ENCODE data around the gene PAX5.

Gene PAX5

DNA sequence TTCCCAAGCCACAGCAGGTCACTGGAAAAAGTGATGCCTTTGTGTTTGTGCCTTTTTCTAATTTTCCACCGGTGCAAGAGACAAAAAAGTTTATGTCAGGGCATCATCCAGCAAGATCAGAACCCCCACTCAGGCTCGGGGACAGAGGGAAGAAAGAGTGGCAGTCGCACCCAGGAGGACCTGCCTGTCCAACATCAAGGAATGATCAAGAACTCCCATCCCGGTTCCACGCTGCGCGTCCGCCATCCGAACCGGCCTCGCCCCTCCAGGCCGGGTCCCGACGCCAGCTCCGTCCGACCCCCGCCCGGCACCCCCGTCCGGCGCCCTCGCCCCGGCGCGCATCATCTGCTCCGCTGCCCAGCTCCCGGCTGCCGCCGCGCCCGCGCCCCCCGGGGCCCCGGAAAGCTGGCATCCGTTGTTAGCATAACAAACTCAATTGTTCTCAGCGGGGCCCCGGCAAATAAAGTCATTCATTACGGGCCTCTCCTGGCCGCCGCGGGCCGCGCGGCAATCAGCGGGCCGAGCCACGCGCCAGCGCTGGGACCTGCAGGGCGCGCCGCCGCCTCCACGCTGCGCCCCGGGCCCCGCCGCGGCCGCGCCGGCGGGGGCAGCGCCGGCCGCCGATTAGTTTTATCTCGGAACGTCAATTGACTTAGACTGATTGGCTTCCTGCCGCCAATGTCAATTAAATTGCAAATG, 48.1 kb downstream of the PAX5 start:
- DNase-seq, result no peak

DNA sequence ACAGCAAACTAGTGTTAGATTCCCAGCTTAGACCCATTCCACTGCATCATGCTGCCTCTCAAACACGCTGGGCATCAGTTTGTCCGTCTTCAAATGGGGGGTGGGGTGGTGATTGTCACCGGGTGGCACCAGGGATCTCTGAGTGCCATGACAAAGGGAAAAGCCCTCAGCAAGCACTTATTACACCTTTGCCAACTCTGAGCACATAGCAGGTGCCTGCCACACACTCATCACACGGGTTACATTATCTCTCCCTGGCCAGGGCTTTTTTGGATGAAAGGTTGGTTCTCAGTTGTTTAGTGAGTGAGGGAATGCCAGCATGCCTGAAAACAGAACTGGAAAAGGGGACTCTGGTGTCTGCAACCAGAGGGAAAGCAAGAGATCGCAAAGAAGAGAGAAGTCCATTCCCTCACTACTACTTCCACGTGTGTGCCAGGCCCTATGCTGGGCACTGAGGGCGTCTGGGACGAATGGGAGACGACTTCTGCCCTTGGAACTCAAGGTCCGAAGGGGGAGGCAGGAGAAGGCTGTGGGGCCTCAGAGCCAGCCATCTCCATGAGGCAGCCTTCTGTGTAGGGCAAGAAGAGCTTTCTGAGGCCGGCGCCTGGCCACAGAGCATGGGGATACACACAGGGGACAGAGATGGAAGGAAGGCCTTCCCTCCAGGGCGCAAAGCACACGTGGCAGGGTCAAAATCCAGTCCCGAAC, 48.9 kb downstream of the PAX5 start:
- no peak for DNase-seq

DNA sequence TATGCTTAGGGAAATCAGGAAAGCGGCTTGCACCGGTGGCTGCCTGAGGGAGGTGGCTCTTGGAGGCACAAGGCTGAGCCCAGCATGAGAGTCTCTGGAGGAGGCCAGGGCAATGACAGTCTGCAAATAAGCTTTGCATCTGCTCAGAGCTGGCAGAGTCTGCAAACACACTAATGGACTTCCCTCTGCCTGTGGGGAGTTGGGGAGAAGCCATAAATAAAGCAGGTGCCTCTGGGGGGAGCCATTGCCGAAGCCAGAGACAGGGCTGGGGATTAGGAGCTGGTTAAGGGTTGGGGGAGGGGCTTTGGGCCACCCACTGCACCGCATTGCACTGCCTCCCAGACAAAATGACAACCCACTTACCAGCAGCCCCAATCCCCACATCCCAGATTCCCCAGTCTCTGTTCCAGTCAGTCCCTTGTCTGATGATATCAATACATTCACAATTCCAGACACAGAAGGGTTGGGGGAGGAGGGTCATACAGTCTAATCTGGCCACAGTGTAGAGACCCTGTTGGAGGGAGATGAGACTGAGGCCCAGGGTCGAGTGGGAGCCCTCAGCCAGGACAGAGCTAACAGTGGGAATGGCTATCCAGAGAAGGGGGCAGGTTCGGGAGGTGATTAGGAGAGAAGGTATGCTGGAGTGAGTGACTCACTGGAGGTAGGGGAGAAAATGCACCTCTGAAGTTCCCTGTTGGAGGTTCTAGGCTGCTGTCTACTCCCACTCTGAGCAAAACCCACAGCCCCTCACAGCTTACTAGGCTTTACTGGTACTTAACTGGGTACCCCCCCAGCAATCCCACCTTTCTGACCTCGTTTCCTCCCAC, 53.7 kb downstream of the PAX5 start:
- no peak for DNase-seq

DNA sequence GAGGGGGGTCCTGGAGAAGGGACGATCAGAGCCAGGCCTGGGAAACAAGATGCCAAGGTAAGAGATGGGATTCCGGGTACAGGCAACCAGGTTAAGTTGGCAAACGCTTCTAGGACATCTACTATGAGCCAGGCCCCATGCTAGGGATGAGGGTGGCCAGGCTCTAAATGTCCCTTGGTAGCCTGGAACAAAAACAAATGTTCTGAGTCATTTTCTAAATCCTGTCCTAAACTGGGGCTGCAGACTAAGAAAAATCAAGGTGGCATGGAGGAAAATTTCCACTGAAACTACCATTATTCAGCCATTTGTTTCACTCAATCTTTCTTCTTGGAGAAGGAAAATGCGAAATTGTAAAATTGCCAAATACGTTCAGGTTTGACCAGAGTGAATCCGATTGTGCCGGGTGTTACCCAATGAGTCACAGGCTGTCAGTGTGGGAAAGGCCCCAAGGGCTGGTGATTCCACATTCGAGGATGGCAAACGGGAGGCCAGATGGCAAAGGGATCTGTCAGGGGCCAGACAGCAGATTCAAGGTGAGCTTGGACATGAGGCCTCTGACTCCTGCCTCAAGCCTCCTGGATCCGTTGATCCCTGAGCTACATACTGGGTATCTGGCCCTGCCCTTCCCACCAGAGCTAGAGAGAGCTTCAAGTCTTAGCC, 57.6 kb downstream of the PAX5 start:
- DNase-seq, result no peak

DNA sequence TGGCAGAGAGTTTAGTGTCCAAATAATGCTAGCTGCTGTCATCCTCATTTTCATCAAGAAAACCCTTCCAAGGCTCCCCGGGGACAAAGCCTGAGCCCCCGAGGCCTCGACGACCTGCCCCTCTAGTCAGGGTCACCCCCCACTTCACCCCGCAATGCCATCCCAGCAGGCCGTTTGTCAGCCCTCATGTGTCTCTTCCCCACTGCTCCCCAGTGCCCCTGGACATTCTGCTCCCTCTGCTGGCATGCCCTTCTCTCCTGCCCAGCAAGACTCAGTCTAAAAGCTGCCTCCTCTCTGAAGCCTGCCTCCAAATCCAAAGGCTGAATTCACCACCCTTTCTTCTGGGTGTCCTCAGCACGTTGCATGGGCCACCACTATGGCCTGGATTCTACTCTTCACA, 59.3 kb downstream of the PAX5 start:
- no peak for DNase-seq

DNA sequence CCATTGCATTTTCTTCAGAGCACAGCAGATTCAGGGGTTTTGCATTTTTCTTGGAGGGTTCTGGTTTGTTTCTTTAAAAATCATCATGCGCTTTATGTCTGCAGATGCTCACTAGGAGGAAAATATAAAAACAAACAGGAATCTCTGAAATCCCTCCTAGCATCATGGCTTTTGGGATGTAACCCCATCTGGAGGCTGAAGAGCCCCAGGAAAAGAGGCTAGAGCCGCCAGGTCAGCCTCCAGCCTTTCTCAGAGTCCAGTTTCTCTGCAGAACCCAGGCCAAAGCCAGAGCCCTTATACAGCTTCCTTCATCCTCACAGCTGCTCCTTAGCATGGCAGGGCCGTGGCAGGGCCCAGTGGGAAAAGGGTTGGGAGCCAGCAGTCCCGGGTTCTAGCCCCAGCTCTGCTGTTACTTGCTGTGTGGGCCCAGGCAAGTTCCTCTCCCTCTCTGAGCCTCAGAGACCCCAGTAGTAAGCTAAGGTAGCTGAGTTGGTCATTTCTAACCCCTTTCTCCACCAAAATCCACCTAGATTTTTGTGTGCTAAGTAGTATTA, 62.1 kb downstream of the PAX5 start:
- no peak for DNase-seq

DNA sequence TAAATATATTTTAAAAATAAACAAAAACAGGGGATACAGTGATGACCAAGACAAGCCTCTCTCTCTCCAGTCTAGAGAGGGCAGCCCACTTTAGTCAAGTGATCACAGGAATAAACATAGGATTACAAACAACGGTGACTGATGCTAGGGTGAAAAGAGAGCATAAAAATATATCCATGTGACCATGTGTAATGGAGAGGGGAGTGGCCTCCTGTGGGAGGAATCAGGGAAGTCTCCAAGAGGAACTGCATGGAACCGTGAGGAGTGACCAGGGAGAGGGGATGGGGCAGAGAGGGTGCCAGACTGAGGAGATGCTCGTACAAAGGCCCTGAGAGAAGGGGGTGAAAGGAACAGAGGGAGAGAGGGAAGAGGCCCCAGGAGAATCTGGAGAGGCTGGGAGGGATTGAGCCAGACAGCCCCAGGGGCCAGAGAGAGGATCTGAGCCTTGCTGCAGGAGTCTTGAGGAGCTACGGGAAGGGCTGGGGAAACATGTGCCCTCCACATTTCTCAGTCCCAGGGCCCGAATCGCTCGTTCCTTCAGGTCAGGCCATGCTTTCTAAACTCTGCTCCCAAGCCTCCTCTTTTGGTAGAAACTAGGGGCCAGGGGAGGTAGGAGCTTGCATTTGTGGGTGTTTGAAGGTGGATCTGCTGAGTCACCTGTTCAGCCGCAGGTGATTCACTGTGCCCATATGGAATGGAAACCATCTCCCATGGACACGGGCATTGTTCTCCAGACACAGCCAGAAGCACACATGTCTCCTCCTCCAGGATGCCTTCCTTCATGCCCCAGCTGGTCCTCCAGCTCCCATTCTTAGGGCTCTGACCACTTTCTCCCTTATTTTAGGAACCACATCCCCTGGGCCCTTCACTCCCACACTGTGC, 63.8 kb downstream of the PAX5 start:
- DNase-seq, result no peak

DNA sequence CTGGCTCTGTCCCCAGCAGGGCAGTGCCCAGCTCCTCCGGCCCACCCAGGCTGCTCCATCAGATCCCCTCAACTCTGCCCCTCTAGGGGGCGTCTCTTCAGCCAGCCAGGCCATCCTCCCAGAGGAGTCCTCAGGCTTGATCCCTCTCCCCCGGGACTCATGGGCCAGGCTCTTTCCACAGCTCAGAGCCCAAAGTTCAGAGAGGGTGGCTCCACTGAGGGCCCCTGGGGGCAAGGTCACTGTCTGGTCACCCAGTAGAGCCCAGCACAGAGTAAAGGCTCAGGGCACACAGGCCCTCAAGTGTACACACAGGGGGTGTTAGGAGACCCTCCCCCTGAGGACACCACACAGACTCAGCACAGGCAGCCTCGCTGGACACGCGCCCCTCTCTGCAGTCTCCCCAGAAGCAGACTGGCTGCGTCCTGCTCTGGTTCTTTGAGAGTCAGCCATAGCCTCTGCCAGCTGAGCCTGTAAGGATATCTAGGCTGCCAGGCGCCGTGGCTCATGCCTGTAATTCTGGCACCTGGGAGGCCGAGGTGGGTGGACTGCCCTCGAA, 64.8 kb downstream of the PAX5 start:
- DNase-seq, result no peak

DNA sequence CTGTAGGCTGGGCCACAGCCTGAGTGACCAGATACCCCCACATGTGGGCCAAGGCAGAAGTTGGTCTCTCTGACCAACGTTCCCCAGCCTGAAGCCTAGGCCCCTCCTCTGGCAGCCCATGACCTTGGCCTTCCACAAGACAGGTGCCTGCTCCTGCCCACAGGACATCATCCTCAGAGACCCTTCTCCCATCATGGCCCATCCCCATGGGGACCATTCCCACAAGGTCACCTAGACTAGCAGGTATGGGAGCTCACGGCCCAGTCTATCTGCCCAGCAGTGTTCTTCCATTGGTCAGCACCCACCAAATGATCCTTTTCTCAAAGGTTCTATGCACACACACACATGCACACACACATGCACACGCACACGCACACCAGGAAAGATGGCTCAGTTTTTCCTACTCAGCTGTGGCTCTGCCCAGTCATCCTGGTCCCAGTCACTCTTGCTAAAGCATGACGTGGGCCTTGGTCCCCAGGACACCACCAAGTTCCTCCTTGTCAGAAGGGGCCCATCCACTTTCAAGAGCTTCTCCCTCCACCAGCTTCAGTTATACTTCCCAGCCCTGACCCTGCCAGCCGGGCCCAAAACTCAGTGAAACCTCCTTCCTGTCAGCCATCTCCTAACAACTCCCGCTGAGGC, 65.4 kb downstream of the PAX5 start:
- no peak for DNase-seq

DNA sequence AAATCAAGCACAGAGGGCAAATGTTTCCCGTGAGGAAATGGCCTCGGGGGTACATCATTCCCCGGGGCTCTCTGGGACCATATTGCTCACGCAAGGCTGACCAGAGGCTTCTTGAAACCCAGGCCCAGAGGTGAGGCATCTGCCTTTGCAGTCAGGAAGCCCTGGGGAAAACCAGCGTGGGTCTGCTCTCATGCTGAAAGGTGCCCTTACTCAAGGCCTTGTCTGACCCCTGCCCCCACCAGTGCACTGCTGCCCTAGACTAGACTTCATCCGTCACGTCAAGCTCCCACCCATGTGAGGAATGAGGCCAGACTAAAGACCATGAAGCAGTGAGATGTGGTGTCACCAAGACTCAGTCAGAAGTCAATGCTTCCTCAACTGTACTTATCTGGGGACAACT, 66.1 kb downstream of the PAX5 start:
- no peak for DNase-seq

DNA sequence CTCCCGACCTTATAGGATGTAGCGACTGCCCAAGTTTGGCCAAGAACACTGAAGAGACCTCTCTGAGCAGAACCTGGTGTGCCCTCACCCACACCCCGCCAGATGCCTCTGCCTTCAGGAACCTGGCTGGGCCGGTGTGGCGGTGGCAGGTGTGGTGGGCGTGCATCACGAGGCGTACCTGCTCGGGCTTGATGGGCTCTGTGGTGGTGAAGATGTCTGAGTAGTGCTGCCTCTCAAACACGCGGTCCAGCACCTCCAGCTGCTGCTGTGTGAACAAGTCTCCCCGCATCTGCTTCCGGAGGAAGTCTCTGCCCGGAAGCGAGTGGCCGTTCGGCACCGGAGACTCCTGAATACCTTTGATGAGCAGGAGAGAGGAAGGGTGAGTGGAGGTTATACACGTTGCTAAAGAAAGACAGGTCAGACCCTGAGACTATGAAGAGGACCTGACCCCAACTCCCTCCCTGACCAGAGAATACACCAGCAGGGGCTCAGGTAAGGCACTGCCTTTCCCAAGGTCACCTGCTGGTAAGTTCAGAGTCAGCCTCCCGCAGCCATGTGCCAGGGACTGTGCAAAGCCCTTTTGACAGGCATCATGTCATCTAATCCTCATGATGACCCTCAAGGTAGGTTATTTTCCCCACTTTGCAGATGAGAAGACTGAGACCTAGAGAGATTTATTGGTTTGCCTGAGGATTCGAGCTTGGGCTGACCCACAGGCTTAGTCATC, 67.5 kb downstream of the PAX5 start:
- no peak for DNase-seq

DNA sequence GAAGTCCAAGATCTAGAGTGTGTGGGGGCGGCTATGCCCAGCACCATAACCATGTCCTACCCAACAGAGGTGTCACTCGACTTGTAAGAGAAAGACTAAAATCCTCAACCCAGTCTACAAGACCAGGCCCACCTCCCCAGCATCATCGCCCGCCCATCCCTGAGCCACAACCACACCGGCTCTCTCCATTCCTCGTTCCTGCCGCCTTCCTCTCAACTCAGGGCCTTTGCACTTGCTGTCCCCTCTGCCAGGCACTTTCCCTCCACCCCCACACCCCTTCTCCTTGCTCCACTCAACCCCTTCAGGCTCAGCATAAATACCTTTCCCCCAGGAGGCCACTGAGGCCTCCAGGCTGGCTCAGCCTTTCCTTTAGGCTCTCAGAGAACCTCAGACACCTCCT, 69.3 kb downstream of the PAX5 start:
- DNase-seq, result no peak

DNA sequence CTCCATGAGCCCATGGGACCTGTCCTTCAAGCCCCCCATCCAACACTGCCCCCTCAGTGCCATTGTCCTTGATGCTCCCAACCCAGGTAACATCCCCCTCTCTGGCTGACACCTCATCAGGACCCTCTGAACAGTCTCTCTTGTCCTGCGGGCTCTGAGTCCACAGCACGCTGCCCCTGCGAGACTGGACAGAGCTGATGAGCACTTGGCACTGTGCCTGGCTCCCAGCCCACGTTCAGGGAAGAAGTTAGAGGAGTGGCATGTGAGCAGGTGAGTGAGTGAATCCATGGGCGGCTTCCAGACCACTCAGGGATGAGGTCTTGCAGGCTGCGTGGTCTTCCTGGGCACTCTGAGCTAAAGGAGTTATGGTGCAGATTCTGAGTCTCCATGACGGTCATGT, 70.7 kb downstream of the PAX5 start:
- DNase-seq, result no peak

DNA sequence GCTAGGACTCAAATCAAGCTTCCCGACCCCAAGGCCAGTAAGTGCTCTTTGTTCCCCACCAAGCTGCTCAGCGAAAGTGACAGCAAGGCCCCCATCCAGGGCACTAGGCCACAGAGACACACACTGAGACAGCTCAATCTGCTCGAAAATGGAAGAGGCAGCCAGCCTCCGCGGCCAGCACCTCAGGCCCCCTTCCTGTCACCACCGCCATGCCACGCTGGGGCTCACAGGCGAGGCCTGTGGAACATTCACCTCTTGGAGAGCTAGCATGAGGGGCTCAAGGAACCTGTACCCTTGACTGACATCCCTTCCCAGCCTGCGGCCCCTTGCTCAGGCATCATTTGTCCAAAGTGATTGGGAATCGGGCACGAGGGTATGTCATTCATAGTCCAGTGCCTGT, 71.4 kb downstream of the PAX5 start:
- no peak for DNase-seq

DNA sequence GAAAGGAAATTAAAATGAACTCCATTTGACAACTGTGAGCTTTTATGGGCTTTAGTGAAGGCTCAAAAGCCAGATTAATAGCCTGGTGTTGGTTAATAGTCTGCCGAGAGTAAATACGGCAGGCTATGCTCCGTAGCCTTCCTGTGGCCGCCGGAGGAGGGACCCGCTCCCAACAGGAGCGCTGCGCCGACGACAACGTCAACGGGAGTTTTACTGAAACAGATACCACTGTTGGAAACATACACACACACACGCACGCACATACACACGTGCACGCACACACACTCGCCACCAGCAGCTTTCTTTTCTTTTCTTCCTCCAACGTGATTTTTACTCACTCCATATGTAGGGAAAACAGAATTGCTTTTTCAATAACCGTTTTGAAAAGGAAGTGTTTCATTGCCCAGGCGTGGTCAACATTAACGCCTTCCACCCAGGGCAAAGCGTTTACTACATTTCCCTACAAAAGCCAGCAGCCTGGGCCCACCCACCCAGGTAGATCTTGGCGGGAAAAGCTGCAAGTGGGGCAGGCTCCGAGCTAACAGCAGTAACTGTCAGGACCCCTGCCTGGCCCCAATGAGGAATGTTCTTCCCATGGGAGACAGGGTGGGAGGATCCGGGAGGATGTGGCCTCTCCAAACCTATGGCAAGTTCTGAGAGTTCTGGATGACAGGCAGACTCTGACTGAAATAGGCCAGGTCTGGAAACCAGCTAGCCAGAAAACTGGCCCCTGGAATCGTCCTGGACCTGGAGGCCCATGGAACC, 72.3 kb downstream of the PAX5 start:
- no peak for DNase-seq

DNA sequence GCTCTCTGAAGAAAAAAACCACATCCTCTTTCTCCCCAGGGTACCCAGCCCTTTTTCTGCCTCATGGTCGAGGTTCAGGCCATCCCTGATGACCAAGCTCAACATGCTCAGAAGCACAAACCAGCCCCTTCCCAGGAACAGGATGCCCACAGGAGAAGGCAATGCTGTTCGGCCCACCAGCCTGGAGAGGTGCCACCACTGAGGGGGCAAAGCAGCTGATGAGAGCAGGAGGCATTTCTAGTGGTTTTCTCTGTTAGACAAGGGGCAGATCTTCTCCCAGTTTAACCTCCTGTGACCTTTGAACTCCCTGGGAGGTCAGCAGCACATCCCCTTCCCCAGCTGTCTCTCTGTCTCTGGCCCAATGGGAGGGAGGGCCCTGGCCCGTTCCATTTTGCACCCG, 73.0 kb downstream of the PAX5 start:
- DNase-seq, result no peak

DNA sequence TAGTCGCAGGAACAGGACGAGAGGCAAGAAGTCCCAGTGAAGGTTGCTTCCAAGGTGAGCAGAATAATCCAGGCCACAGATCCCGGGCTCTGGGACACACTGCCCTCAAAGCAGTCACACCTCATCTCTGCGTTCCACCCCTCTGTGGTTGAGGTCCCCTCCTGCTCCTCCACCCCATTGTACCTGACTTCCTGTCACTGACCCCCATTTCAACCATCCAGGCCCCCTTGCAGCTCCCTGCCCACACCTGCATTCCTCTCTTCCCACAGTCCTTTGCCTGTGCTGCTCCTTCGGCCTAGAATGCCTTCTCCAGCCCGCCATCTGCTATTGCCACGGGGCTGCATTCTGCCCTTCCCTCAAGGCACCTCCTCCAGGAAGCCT, 73.5 kb downstream of the PAX5 start:
- DNase-seq, result no peak

DNA sequence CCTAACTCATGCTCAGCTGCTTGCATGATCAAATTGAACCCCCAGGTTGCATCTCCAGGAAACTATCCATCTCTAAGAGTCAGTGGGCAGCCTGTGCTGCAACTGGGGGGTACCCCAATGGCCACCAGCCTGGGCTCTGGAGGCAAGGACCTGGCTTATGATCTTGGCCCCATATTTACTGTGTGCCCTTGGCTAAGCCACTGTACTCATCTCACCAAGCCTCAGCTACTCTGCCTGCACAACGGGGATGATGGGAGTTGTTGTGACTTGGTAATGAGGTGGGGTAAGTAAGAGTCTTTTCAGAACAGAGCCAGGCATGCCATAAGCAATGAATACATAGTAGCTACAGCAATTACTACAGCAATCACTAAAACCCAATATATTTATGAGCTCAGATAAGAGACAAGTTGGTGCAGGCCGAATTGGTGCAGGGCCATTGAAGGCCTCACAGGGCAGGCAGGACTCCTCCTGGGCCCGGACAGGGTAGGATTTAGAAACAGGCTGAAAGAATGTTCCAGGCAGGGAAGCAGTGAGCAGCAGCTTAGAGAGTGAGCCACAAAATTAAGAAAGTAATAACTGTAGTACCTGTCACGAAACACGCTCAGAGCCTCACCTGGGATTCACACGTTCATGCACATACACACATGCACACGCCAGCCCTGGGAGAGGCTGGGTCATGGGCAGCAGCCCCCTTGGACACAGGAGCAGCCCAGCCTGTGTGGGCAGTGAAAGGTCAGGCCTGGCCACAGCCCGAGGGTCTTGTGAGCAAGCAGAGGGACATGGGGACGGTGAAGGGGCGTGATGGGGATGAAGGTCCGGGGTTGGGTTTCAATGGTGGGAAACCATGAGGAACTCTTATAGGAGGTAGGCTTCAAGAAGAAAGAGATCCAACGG, 74.1 kb downstream of the PAX5 start:
- DNase-seq, result no peak

DNA sequence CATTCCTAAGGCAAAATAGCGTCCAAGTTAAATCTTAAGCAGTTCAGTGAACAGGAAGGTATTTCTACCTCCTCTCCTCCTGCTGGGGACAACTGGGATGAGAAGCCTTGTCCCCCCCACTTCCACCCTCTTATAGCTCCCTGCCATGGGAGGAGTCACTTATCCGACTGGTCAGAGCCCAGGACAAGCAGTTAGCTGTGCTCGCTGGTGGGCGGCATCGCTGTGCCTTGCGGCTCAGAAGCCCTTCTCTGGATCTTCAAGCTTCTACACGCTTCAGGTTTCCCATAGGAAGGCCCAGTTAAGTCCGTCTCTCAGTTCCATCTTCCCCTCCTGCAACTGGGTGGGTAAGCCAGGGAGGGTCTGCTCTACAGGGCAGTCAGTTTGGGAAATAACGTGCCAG, 77.2 kb downstream of the PAX5 start:
- DNase-seq, result no peak
